Fibroblast of gingiva (primary cell): Measurements from ENCODE around the gene ACAA1.
"Not testable (repeated sequence)": the region's sequence is repeated elsewhere in the genome, so short reads cannot be mapped to it uniquely, and the experiment has no call there.

Experiments
- DNase-seq: peaks from one replicate; pipeline ENCODE4 v3.0.0-alpha.2; 2011; ENCODE audit warnings: low read depth

ACAA1 gene, protein sequence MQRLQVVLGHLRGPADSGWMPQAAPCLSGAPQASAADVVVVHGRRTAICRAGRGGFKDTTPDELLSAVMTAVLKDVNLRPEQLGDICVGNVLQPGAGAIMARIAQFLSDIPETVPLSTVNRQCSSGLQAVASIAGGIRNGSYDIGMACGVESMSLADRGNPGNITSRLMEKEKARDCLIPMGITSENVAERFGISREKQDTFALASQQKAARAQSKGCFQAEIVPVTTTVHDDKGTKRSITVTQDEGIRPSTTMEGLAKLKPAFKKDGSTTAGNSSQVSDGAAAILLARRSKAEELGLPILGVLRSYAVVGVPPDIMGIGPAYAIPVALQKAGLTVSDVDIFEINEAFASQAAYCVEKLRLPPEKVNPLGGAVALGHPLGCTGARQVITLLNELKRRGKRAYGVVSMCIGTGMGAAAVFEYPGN

DNA sequence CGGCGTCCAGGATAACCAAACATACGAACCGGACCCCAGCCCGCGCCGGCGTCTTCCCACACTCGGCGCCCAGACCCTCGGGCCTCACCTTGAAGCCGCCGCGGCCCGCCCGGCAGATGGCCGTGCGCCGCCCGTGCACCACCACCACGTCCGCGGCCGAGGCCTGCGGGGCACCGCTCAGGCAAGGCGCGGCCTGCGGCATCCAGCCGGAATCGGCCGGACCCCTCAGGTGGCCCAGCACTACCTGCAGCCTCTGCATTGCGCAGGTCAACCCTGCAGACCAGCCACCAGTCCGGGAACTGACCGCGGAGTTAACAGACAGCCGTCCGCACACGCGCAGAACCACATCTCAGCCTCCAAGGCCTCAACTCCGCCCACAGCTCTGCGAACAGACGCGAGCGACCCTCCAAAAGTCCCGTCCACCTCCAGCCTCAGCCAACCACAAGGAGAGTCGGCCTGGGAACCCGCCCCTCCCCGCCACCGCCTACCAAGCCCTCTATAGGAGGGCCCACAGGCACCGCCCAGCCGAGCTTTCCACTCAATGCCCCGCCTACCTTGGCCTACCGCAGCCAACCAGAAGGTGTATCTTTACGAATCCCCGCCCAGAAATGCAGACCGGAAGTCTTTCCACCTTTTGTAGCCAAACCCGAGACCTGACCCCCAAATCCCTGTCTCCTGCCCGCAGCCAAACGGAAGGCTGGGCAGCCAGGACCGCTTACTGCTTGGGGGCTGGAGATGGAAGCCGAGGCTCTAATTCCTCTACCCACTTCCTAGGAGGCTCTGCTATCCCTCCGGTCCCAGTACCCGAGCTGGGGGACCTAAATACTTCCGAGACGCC is at the start of gene ACAA1:
ACAA1 (minus strand) TSS at position 351 of the 838 bp plus-strand sequence; CDS start at position 259, 92 bp downstream.
- DNase-seq = peak; percentile 99

DNA sequence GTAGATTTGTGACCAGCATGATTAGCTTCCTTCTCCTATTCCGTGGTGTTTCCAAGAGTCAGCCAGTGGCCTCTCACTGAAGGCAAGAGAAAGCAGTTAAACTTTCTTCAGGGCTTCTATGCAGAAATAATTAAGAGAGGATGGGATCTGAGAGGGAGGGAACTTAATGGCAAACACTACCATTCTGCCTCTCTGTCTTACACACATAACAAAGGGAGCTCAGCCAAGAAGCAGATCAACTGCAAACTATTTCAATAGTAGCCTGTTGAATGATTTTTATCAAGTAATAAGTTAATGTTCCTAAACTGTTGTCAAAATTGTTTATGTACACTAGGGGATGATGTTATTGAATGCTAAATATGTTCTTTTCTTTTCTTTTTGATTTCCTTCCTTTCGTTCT is 40.3 kb upstream of the ACAA1 start:
- no peak for DNase-seq

DNA sequence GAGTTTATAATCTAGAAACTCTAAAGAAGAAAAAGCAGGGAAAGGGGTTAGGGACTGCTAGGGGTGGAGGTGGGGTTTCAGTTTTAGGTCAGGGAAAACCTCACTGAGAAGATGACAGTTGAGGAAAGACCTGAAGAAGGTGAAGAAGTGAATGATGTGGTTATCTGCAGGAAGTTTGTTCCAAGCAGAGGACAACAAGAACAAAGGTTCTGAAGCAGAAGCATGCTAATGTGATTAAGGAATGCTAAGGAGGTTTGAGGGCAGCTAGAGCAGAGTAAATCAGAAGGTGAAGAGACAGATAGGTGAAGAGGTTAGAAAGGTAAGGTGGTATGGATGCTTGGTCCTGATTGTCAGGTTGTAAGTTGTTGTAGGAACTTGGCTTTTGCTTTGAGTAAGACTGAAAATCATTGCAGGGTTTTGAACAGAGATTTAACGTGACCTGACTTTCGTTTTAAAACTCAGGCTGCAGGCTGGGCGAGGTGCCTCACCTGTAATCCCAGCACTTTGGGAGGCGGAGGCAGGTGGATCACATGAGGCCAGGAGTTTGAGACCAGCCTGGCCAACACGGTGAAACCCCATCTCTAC is 37.0 kb upstream of the ACAA1 start:
- no peak for DNase-seq

DNA sequence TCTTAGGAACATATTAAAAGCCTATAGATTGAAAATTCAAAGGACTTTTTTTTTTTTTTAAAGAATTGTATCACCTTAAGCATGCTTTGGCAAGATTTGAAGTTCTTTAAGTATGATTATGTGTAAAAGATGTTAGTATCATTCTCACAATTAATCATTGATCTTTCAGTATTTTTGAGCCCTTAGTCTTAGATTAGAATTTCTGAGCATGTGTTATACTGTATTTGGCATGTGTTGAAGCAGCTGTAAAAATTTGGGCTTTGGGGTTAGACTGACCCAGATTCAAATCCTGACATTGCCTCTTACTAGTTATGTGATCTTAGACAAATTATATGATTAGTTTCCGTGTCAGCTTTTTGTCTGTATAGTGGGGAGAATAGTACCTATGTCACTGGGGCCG is 34.7 kb upstream of the ACAA1 start:
- no peak for DNase-seq

DNA sequence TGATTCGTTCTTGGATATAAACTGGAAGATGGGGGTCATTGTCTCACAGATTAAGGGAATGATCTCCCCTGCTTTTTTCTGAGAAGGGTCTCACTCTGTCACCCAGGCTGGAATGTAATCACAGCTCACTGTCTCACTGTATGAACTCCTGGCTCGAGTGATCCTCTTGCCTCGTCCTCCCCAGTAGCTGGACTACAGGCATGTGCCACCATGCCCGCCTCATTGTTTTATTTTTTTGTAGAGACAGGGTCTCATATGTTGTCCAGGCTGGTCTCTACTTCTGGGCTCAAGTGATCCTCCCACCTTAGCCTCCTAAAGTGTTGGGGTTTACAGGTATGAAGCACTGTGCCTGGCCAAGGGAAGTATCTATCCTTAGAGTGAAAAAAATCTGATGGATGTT is 33.8 kb upstream of the ACAA1 start:
- DNase-seq = no peak

DNA sequence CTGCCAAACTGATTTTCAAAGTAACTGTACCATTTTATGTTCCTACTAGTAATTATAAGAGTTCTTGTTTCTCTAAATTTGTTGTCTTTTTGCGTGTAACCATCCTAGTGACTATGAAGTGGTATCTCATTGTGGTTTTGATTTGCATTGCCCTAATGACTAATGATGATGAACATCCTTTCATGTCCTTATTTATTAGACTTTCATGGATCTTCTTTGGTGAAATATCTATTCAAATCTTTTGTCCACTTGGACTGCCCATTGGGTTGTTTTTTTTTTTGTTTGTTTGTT is 32.0 kb upstream of the ACAA1 start:
- DNase-seq = peak; percentile 42

DNA sequence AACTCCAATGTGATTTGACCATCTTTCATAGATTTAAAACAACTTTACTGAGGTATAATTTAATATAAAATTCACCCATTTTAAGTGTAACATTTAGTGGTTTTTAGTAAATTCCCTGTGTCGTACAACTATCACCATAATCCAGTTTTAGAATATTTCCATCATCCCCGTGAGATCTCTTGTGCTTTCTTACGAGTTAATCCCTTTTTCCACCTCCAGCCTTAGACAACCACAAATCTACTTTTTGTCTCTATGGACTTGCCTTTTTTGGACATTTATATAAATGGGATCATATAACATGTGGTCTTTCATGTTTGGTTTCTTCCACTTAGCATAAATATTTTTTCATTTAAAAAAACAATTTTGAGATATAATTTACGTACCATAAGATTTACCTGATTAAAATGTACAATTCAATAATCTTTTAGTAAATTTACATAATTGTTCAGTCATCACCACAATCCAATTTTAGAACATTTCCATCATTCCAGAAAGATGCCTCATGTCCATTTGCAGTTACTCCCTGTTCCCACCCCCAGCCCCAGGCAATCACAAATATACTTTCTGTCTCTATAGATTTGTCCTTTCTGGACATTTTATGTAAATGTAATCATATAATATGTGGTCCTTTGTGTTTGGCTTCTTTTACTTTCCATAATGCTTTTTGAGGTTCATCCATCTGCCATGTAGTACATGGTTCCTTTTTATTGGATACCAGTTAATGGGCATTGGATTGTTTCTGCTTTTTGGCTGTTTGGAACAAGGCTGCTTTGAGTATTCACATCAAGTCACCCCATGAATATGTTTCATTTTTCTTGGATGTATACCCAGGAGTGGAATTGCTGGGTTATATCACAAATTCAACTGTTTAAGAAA is 31.5 kb upstream of the ACAA1 start:
- DNase-seq = peak; percentile 55

DNA sequence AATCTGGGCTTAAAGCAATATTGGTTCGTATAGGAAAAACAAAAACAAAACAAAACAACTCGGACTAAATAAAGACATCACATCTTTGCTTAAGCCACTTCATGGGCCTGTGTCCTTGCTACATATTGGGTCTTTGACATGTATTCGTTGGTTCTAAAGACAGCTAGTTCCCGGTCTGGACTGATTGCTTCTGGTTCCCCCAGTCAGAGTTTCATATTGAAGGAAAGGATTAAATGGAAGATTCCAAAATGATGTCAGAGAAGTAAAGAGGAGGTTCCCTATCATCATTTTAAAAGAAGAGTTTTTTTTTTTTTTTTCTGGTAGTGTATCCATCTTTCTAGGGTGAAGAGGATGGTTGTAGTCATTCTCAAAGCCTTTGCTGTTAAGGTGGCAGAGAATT is 30.7 kb upstream of the ACAA1 start:
- DNase-seq = no peak

DNA sequence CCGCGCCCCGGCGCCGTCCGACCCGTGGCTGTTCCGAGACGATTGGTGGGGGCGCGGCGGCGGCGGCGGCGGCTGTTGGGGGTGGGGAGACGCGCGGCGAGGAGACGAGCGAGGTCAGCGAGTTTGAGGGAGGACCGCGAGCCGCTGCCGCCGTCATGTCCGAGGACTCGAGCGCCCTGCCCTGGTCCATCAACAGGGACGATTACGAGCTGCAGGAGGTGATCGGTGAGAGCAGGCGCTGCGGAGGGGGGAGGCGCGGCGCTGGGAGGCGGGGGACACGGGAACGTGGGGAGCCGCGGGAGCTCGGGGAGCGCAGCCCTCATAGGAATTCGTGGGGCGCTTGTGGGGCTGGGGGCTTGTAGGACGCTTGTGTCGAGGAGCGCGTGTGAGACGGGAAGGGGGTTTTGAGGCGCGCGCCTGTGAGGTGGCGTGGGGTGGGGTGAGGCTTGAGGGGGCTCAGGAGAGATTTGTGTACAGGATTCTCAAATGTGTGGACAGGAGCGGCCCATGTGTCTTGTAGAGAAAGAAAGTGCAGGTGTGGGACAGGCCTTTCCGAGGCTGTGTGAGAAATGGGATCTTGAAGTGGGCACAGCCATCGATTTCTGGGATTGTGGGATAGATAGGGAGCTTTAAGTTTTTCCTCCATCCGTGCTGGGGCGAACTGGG is 28.9 kb upstream of the ACAA1 start:
- DNase-seq = no peak

DNA sequence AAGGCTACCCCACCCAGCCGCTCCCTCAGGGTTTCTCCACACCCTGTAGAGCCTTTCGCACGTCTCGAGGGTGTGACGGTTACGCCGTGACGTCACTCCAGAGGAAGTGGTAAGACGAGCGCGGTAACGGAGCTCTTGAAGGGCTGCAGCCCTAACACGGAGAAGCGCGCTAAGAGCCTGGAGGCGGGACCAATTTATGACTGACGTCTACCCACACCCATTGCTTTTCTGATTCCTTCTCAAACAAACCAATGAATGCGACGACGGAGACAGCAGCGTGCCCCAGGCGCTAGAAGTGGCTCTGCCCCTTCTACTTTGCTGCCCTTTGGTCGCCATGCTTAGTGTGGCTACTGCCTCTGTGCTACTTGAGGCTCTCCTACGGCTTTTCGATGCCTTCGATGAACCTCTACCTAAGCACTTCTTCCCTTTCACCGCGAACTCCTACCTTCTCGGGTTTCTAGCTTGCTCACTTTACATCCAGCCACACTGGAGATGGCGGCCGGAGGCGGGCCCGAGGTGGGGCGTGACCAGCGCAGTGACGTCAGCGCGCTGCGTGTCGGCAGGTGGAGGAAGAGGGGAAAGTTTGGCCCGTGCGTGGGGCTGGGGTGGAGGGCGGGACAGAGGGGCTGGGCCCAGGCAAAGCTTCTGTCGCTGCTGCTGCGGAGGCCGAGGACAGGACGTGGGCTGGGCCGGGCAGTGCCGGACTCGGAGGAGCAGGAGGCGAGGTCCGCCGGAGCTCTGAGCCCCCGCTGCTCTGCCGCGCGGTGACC is 28.2 kb upstream of the ACAA1 start, which contains the start of gene OXSR1:
OXSR1 (plus strand) TSS at position 586 of the 770 bp plus-strand sequence. CDS start 340 bp downstream, outside the sequence.
- peak; percentile 100 for DNase-seq

DNA sequence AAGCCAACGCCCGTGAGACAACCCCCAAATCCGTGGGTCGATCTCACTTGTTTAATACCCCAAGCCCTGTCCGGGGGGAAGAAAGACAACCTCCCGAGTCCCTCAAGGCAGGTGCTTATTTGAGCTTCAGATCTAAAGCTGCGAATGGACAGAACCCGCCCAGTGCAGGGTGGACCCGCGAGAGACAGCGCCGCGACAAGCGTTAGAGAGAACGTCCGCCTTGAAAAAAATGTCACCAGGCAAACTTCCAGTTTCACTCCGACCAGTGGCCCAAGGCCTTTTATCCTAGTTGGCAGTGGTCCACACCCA is 27.7 kb upstream of the ACAA1 start:
- no peak for DNase-seq

DNA sequence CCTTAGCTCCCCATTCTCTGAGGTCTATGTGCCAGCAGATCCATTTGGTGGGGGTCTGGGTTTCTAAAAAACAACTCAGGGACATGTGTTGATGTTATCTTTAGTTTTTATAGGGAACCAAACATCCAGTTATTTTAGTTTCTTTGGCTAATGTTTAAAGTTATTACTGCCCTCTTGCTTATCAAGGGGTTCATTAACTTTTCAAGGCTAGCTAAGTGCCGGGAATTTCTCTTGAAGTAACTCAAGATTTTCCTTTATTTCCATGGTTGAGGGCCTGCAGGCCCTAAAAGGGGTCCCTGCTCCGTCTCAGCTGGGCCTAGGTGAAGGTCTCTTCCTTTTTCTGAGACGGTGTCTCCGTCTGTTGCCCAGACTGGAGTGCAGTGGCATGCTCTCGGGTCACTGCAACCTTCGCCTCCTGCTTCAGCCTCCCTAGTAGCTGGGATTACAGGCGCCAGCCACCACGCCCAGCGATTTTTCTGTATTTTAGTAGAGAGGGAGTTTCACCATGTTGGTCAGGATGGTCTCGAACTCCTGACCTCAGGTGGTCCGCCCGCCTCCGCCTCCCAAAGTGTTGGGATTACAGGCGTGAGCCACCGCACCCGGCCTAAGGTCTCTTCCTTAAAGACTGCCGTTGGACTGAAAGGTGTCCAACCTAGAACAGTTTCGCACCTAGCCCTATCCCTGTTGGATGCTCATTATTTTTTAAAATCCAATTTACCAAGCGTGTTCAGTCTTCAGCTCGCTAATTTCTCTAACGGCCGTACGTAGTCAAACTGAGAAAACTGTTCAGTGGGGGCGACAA is 27.1 kb upstream of the ACAA1 start:
- no peak for DNase-seq

DNA sequence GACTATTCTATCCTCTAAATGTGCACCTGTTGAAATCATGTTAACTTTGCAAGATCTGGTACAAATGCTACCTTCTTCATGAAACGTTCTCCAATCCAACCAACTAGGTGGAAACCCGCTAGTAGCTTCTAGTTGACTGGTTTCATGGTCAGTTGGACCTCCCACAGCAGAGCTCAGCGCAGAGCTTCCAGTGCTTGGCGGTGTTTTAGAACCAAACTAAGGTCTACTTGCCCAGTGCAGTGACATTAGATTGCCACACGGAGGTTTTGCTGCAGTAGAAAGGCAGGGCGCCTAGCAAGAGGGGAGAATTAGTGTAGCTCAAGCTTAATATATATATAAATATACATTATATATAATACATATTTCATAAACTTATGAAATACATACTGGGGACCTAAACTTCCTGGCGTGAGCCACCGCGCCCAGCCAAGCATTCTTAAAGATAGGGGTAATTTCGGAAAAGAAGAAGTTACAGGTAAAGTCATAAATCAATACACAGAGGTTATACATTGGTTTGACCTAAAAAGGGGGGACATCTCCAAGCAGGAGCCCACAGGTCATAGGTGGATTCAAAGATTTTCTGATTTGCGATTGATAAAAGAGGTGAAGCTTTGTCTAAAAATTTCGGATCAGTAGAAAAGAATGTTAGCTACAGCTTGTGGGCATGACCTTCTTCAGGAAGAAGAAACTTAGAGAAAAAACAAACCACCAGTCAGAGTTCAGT is 26.4 kb upstream of the ACAA1 start:
- no peak for DNase-seq

DNA sequence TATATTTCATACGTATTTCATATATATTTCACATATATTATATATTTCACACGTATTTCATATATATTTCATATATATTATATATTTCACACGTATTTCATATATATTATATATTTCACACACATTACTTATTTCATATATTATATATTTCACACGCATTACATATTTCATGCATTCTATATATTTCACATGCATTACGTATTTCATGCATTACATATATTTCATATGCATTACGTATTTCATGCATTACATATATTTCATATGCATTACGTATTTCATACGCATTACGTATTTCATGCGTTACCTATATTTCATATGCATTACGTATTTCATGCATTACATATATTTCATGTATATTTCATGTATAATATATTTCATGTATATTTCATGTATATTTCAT is 23.8 kb upstream of the ACAA1 start:
- DNase-seq = not testable (repeated sequence)

DNA sequence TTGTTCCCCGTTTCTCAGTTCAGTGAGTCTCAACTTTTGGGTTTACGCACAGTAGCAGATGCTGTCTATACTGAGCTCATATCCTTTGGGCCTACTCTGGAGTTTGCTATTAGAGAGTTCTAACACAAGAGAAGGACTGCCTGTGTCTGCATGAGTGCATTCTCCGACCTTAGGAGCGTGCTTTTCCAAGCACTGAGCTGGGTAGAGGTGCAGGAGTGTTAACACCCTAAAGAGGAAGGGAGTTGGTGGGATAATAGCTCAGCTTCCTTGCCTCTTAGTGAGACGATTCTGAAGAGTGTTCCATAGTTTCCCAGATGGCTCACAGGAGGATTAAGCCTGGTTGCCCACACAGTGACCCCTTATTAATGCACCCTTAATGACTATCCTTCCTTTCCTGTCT is 21.5 kb upstream of the ACAA1 start:
- no peak for DNase-seq

DNA sequence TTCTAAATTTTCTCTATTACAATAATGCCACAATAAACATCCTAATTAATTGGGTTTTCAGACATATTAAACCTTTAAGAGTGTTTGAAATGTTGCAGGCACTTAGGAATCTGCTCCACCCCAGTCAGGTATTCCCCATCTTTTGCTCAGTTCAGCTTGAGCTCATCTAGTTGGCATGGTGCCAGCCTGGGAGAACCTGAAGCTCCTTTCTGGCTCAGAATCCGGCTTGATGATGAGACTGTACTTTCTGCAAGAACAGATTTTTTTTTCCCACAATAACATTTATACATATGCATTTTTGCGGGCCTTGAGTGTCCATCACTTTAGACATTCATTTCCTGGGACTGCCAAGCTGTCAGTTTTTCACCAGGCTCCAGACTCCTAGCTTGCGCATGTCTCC is 20.7 kb upstream of the ACAA1 start:
- no peak for DNase-seq

DNA sequence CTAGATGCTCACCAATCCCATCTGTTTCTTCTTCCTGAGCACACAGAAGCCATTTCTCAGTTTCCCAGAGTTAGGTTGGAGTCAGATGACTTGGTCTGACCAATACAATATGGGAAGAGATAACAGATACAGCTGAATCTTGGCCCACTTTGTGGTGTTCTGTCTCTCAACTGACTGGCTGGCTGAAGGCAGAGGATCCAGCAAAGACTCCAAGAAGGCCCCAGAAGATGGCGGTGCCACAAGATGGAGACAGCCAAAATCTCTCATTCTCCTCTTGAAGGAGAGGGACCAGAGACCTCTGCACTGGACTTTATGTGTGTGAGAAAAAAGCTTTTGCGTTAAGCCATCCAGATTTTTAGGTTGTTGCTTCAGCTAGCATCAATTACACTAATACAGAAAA is 20.2 kb upstream of the ACAA1 start:
- no peak for DNase-seq

DNA sequence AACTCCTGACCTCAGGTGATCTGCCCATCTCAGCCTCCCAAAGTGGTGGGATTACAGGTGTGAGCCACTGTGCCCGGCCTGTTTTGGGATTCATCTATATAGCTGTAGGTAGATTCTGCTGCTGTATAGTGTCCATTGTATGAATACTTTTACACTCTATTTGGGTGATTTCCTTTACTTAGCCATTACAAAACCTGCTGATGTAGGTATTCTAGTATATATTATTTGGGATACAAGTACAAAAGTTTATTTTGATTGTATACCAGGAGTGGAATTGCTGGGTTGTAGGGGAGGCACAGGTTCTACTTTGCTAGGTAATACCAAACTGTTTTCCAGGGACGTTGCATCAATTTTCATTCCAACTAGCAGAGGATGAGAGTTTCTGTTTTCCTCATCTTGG is 18.9 kb upstream of the ACAA1 start:
- DNase-seq = no peak

DNA sequence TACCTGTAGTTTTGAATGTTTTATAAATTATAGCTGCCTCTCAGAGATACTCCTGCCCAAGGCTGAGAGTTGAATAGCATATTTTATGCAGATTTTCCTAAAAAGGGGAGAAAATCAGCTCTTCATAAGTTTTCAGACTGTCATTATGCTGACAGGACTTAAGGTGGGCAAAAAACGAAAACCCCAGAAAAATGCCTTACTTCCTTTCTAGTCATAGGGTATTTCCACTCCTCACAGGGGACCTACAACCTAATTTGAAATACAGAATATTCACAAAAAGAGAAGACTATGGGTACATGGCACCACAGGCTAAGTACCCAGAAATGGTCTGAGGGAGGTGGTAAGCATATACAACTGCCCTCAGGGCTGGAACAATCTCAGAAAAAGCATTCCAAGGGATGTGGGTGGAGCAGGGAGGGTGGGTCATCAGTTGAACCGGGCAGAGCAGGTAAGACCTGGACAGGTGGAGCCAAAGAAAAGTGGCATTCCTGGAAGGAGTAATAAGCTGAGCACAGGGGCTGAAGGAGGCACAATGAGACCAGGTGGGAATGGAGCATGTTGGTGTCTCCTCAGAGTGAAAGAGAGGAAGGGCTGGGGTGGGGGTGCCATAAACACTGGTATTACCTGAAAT is 17.8 kb upstream of the ACAA1 start:
- no peak for DNase-seq
